GM10248 (cell line): ENCODE measurements around the gene ZSCAN21.

Source experiments
- CTCF ChIA-PET: fragments of 300-600 bp; sonication (Branson Sonifier 250); formaldehyde crosslinking; extraction: SDS; loops from one replicate; lab custom pipeline; 2021; ENCODE audit warnings: antibody characterized with exemption; lab: Yijun Ruan, JAX
- POLR2A ChIA-PET: fragments of 350-650 bp; sonication (Branson Sonifier 250); formaldehyde crosslinking; extraction: SDS; loops from one replicate; lab custom pipeline; 2020; ENCODE audit warnings: antibody characterized with exemption; lab: Yijun Ruan, JAX
- DNase-seq: peaks from one replicate; pipeline ENCODE4 v3.0.0; 2012; ENCODE audit errors: extremely low spot score
- CTCF ChIP-seq: IDR thresholded peaks from 2 replicates; pipeline ENCODE4 v1.5.1; 2012; ENCODE audit warnings: mild to moderate bottlenecking, low read depth; ENCODE audit errors: extremely low read depth, missing control alignments, control extremely low read depth

Gene ZSCAN21

GRCh38 chr7:100077205-100077604, 27.6 kb downstream of the ZSCAN21 start:
- TF ChIP-seq CTCF, result no peak
- ChIA-PET POLR2A (no interaction called here), CTCF (no interaction called here)
- no peak for DNase-seq

- CTCF ChIA-PET, result no interaction called here
- no peak for DNase-seq
- POLR2A ChIA-PET, result interaction anchor here (0.6 to 1.1 kb wide), 3 partner anchors 15 to 559 kb away, joined by 3 to 4 read pairs (median 3); partner anchors contain the start of gene ZSCAN21
- no peak for TF ChIP-seq CTCF
Observed at GRCh38 chr7:100079024-100079560, 29.5 kb downstream of the ZSCAN21 start.

- CTCF ChIA-PET, result interaction anchor here (0.6 to 1.6 kb wide), 8 partner anchors 10 to 74 kb away, joined by 3 to 6 read pairs (median 4); partner anchors contain the start of genes AP4M1, MCM7, ZKSCAN1 and ZSCAN21
- POLR2A ChIA-PET, result interaction anchor here (0.8 kb wide), 1 partner anchor 523 kb away, joined by 3 read pairs; the partner anchor contains the start of gene ZNF655
Observed at GRCh38 chr7:100080907-100081534, 31.4 kb downstream of the ZSCAN21 start.

GRCh38 chr7:100081535-100082102, 32.0 kb downstream of the ZSCAN21 start, which contains the start of gene ZNF3:
ZNF3 (minus strand) TSS chr7:100081723; CDS start chr7:100077357, 4,366 bp downstream.
- ChIA-PET POLR2A (interaction anchor here (0.7 to 0.8 kb wide), 3 partner anchors 15 to 523 kb away, joined by 3 to 4 read pairs (median 4); partner anchors contain the start of genes MCM7 and ZNF655), CTCF (interaction anchor here (0.9 to 1.5 kb wide), 12 partner anchors 14 to 90 kb away, joined by 3 to 14 read pairs (median 4); partner anchors contain the start of genes AP4M1, MCM7, ZKSCAN1 and ZSCAN21)
- TF ChIP-seq CTCF, result peak; percentile 92
- DNase-seq, result peak; percentile 97

More at GRCh38 chr7:100080907-100081534, 31.4 kb downstream of the ZSCAN21 start:
- no peak for TF ChIP-seq CTCF
- DNase-seq, result no peak

- DNase-seq, result no peak
Observed at GRCh38 chr7:100082978-100083377, 33.4 kb downstream of the ZSCAN21 start.

More at GRCh38 chr7:100082978-100083377, 33.4 kb downstream of the ZSCAN21 start:
- POLR2A ChIA-PET, result interaction anchor here (0.6 to 1.0 kb wide), 6 partner anchors 8 to 318 kb away, joined by 3 to 8 read pairs (median 4); no protein-coding TSS in a partner anchor
- CTCF ChIA-PET, result interaction anchor here (0.9 to 2.8 kb wide), 17 partner anchors 10 to 169 kb away, joined by 3 to 14 read pairs (median 4); partner anchors contain the start of genes TRIM4 and ZSCAN21
- no peak for TF ChIP-seq CTCF
